HG02885 (cell line): ENCODE measurements around the gene FAF1.

Experiments used
- ATAC-seq: cut with Tn5 transposase; IDR thresholded peaks from one replicate; pipeline ENCODE4 v1.9.1; 2021; ENCODE audit warnings: mild to moderate bottlenecking; ENCODE audit not compliant: unreplicated experiment, poor library complexity

The FAF1 gene

GRCh38 chr1:50527249-50527986 lies 432.6 kb downstream of the FAF1 start:
- ATAC-seq, result no peak

- no peak for ATAC-seq
Measured at GRCh38 chr1:50526431-50526830, 433.6 kb downstream of the FAF1 start.

GRCh38 chr1:50523548-50523947 lies 436.5 kb downstream of the FAF1 start:
- no peak for ATAC-seq

- ATAC-seq, result no peak
Measured at GRCh38 chr1:50522691-50523342, 437.2 kb downstream of the FAF1 start.

- ATAC-seq, result no peak
Measured at GRCh38 chr1:50521703-50522102, 438.4 kb downstream of the FAF1 start.

GRCh38 chr1:50517488-50517887 lies 442.6 kb downstream of the FAF1 start:
- no peak for ATAC-seq

- no peak for ATAC-seq
Measured at GRCh38 chr1:50516056-50516455, 444.0 kb downstream of the FAF1 start.

GRCh38 chr1:50508040-50508586 lies 452.0 kb downstream of the FAF1 start:
- no peak for ATAC-seq

- ATAC-seq, result no peak
Measured at GRCh38 chr1:50505427-50505826, 454.6 kb downstream of the FAF1 start.

- no peak for ATAC-seq
Measured at GRCh38 chr1:50503515-50503914, 456.6 kb downstream of the FAF1 start.

- peak; percentile 58 for ATAC-seq
Measured at GRCh38 chr1:50502147-50502546, 457.9 kb downstream of the FAF1 start.

- ATAC-seq, result no peak
Measured at GRCh38 chr1:50497007-50497406, 463.1 kb downstream of the FAF1 start.

- no peak for ATAC-seq
Measured at GRCh38 chr1:50493710-50494109, 466.4 kb downstream of the FAF1 start.

- no peak for ATAC-seq
Measured at GRCh38 chr1:50492142-50492541, 467.9 kb downstream of the FAF1 start.

GRCh38 chr1:50491142-50491541 lies 468.9 kb downstream of the FAF1 start:
- no peak for ATAC-seq

GRCh38 chr1:50490640-50491039 lies 469.4 kb downstream of the FAF1 start:
- no peak for ATAC-seq

GRCh38 chr1:50488876-50489275 lies 471.2 kb downstream of the FAF1 start:
- ATAC-seq, result no peak

GRCh38 chr1:50488356-50488755 lies 471.7 kb downstream of the FAF1 start:
- ATAC-seq, result no peak

- ATAC-seq, result no peak
Measured at GRCh38 chr1:50487725-50488124, 472.3 kb downstream of the FAF1 start.

GRCh38 chr1:50481142-50481736 lies 478.8 kb downstream of the FAF1 start:
- ATAC-seq, result no peak

GRCh38 chr1:50476800-50477199 lies 483.3 kb downstream of the FAF1 start:
- ATAC-seq, result no peak
